Mesothelial cell of epicardium (in vitro differentiated cells): ENCODE results near the gene CELF5. TPM values are rescaled to one million over a fixed set of nuclear protein-coding genes. Genes with fewer than 3 reads are reported as not detected.
"Not testable (repeated sequence)": the region's sequence is repeated elsewhere in the genome, so short reads cannot be mapped to it uniquely, and the experiment has no call there.

ENCODE experiments used
- DNase-seq, 2 experiments: peaks; one replicate each; pipeline ENCODE4 v3.0.0; 2021; ENCODE audit warnings: low spot score in 2 of 2; ENCODE audit not compliant: unreplicated experiment in 2 of 2
- H3K27ac Mint-ChIP-seq: 2 replicates; pipeline ENCODE4 v1.8.0; 2021; ENCODE audit warnings: mixed read lengths
- H3K27me3 Mint-ChIP-seq: 2 replicates; pipeline ENCODE4 v1.8.0; 2021; ENCODE audit warnings: low read depth, mixed read lengths
- H3K36me3 Mint-ChIP-seq: 2 replicates; pipeline ENCODE4 v1.8.0; 2021; ENCODE audit warnings: mixed read lengths
- H3K4me1 Mint-ChIP-seq: 2 replicates; pipeline ENCODE4 v1.8.0; 2021; ENCODE audit warnings: mixed read lengths
- H3K4me3 Mint-ChIP-seq: 2 replicates; pipeline ENCODE4 v1.8.0; 2021; ENCODE audit warnings: mild to moderate bottlenecking, moderate library complexity, mixed read lengths
- H3K9me3 Mint-ChIP-seq: 2 replicates; pipeline ENCODE4 v1.8.0; 2021; ENCODE audit warnings: mixed read lengths
- CTCF ChIP-seq: fragments of 200-600 bp; sonication (generic); IDR thresholded peaks from one replicate; pipeline ENCODE4 v1.5.0; 2021; ENCODE audit warnings: antibody characterized with exemption; ENCODE audit not compliant: unreplicated experiment
- total RNA-seq: library from RNA; stranded (reverse); gene quantifications from 3 replicates; pipeline ENCODE4 v1.2.1, GENCODE V29; 2021

The CELF5 gene
- total RNA-seq, 1 donor from 2014 or later = 2.4 TPM

DNA sequence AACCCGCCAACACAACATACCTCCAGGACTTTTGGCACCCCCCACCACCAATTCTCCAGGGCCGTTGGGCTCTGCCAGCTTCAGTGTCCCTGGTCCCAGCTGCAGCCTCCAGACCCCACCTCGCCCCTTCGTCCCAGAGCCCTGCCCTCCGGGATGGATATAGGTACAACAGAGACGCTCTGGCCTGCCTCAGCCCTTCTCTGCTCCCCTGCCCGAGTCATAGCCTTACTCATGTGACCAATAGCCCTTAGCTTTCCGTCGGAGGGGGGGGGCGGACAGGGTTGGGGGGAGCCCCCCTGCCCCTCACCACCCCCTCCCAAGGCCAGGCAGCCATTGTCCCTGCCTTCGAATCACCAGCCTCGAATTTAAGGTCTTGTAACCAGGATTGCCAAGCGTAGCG lies 71.1 kb downstream of the CELF5 start:
- Mint-ChIP-seq H3K4me1 (no peaks in the 10 kb centered on the region), H3K27ac (no peak overlapping the region), H3K27me3 (peaks cover 25% of the 10 kb centered on the region), H3K36me3 (no peaks in the 10 kb centered on the region), H3K9me3 (peaks cover 4% of the 10 kb centered on the region), H3K4me3 (no peak overlapping the region)
- no peak for TF ChIP-seq CTCF
- no peak for DNase-seq

DNA sequence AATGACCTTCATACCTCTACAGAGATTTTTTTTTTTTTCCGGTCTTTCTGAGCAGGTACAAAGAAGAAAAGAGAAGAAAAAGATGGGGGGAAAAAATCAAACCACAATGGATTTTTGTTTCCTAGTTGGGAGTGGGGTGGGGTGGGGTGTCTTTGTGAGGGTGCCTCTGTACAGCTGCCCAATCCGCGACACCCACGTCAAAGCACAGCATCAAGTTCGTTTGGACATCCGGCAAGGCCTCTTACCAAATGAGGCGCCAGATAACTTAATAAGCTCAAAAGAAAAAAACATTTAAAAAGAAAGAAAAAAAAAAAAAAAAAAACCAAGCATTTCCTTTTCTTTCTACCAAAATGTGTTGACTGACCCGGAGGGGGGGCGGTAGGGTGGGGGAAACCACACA lies 71.6 kb downstream of the CELF5 start:
- Mint-ChIP-seq H3K27ac (no peak overlapping the region), H3K36me3 (no peaks in the 10 kb centered on the region), H3K9me3 (peaks cover 4% of the 10 kb centered on the region), H3K27me3 (peaks cover 25% of the 10 kb centered on the region), H3K4me3 (no peak overlapping the region), H3K4me1 (no peaks in the 10 kb centered on the region)
- no peak for DNase-seq
- no peak for TF ChIP-seq CTCF

DNA sequence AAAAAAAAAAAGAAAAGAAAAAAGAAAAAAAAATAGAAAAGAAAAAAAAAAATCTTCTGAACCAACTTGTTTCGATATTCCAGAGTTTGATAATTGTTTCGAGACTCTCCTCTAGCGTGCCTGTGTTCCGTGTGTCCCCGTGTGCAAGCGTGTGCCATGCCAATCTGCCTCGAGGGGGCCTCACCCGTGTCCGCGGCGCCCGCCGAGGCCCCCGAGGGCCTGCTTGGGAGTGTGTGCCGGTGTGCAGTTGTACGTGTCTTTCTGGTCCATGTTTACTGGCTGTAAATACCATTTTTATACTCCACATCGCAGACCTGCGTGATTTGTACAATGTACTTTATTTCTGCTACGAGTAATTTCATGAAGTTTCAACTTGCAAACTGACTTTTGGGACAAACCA lies 72.0 kb downstream of the CELF5 start:
- H3K27me3 Mint-ChIP-seq = peaks cover 25% of the 10 kb centered on the region
- H3K4me1 Mint-ChIP-seq = no peaks in the 10 kb centered on the region
- no peak overlapping the region for H3K4me3 Mint-ChIP-seq
- H3K36me3 Mint-ChIP-seq = no peaks in the 10 kb centered on the region
- TF ChIP-seq CTCF = no peak
- DNase-seq = no peak
- peaks cover 4% of the 10 kb centered on the region for H3K9me3 Mint-ChIP-seq
- H3K27ac Mint-ChIP-seq = no peak overlapping the region

GRCh38 chr19:3298853-3299449 lies 74.5 kb downstream of the CELF5 start:
- Mint-ChIP-seq H3K9me3 (peaks cover 9% of the 10 kb centered on the region), H3K27ac (no peak overlapping the region), H3K4me1 (no peaks in the 10 kb centered on the region), H3K27me3 (peaks cover 21% of the 10 kb centered on the region), H3K36me3 (no peaks in the 10 kb centered on the region), H3K4me3 (no peak overlapping the region)
- TF ChIP-seq CTCF = no peak
- DNase-seq = no peak

DNA sequence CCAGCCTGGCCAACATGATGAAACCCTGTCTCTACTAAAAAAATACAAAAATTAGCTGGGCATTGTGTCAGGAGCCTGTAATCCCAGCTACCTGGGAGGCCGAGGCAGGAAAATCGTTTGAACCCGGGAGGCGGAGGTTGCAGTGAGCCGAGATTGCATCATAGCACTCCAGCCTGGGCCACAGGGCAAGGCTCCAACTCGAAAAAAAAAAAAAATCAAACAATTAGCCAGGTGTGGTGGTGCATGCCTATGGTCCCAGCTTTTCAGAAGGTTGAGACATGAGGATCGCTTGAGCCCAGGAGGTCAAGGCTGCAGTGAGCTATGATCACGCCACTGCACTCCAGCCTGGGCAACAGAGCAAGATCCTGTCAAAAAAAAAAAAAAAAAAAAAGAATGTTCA lies 76.1 kb downstream of the CELF5 start:
- H3K27ac Mint-ChIP-seq, H3K9me3 Mint-ChIP-seq, H3K4me1 Mint-ChIP-seq, H3K36me3 Mint-ChIP-seq, DNase-seq, H3K4me3 Mint-ChIP-seq: not testable (repeated sequence)
- peaks cover 21% of the 10 kb centered on the region for H3K27me3 Mint-ChIP-seq

DNA sequence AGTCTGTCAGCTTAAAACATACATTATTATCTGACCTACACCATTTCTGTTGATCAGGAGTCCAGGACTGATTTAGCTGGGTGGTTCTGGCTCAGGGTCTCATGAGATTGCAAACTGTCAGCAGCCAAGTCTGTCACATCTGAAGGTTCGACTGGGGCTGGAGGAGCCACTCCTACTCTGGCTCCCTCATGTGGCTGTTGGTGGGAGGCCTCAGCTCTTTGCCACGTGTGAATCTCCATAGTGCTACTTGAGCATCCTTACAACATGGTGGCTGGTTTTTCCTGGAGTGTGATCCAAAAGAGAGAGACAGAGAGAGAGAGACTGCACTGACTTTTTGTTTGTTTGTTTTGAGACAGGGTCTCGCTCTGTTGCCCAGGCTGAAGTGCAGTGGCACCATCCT lies 78.3 kb downstream of the CELF5 start:
- Mint-ChIP-seq H3K9me3 (peaks cover 9% of the 10 kb centered on the region), H3K27me3 (peaks cover 16% of the 10 kb centered on the region), H3K4me1 (no peaks in the 10 kb centered on the region), H3K36me3 (no peaks in the 10 kb centered on the region), H3K4me3 (no peak overlapping the region), H3K27ac (no peak overlapping the region)
- no peak for DNase-seq
- TF ChIP-seq CTCF = no peak
